ENCODE results near the gene IPP.

Gene IPP

DNA sequence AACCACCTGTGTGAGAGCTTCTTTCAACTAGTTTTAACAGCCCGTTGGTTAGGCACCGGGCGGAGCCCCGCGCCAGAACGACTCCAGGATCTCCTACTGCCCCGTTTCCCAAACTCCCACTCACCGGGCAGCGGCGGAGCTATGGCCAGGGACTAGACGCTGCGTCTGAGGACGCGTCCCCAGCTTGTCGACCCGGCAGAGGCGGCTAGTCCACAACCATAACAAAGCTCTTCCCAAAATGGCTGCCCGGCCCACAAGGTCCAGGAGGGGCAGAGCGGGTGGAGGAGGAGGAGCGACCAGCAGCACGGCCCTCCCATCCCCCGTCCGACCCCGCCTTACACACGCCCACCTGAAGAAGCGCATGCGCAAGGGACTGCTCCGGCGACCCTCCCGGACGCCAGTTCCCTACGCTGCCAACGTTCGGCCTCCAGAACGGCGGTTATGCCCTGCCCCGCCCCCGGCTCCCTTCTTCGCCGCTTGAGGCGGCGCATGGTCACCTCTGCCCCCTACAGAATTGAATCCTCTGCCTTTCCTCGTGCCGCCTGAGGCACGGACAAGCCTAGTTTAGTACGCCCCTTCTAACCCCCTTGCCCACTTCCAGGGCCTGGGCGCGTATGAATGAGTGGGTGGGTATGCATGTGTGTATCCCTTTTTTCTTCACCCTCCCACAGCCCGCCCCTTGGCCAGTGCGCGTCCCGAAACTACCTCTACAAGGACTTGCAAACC, 64.0 kb downstream of the IPP start, which contains the start of gene GPBP1L1:
TSS of gene GPBP1L1 (minus strand) at position 246 of the 726 bp plus-strand sequence. CDS start 27,446 bp downstream, outside the sequence.
- peak; percentile 65; the same call in 1 of the 2 replicates for TF ChIP-seq TAF1 (IDR thresholded peaks at IDR 0.05; ENCODE audit: borderline replicate concordance, insufficient read depth, low read length)
- peak; percentile 72; the same call in 1 of the 2 replicates for TF ChIP-seq POLR2AphosphoS5 (IDR thresholded peaks at IDR 0.05; ENCODE audit: low read depth, low read length)
- TF ChIP-seq SIN3A (IDR thresholded peaks at IDR 0.05; ENCODE audit: borderline replicate concordance, insufficient read depth, low read length) = peak; percentile 56; the same call in 1 of the 2 replicates
- TF ChIP-seq, protein P1, sequence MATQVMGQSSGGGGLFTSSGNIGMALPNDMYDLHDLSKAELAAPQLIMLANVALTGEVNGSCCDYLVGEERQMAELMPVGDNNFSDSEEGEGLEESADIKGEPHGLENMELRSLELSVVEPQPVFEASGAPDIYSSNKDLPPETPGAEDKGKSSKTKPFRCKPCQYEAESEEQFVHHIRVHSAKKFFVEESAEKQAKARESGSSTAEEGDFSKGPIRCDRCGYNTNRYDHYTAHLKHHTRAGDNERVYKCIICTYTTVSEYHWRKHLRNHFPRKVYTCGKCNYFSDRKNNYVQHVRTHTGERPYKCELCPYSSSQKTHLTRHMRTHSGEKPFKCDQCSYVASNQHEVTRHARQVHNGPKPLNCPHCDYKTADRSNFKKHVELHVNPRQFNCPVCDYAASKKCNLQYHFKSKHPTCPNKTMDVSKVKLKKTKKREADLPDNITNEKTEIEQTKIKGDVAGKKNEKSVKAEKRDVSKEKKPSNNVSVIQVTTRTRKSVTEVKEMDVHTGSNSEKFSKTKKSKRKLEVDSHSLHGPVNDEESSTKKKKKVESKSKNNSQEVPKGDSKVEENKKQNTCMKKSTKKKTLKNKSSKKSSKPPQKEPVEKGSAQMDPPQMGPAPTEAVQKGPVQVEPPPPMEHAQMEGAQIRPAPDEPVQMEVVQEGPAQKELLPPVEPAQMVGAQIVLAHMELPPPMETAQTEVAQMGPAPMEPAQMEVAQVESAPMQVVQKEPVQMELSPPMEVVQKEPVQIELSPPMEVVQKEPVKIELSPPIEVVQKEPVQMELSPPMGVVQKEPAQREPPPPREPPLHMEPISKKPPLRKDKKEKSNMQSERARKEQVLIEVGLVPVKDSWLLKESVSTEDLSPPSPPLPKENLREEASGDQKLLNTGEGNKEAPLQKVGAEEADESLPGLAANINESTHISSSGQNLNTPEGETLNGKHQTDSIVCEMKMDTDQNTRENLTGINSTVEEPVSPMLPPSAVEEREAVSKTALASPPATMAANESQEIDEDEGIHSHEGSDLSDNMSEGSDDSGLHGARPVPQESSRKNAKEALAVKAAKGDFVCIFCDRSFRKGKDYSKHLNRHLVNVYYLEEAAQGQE (IDR thresholded peaks at IDR 0.05; ENCODE audit: insufficient read depth in 1 of 2, low read depth in 2 of 2, low read length in 2 of 2) = no peak
- TF ChIP-seq FOXP2 (optimal IDR thresholded peaks at IDR 0.05; ENCODE audit: borderline replicate concordance, extremely low read depth, extremely low read length, insufficient read depth) = no peak

DNA sequence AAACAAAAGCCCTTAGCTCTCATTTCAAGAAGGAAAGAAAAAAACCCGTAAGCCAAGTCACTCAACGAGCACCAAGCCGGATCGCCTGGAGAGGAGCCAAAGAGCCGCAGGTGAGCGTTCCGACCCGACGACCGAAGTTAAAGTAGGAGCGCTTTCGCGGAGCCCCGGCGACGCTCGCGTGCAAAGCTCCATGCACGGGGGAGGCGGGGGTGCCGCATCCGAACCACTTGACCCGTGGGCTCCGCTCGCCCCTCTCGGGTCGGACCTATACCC, 64.5 kb downstream of the IPP start:
- no peak for TF ChIP-seq POLR2AphosphoS5 (IDR thresholded peaks at IDR 0.05; ENCODE audit: low read depth, low read length)

- no peak for TF ChIP-seq SIN3A (IDR thresholded peaks at IDR 0.05; ENCODE audit: borderline replicate concordance, insufficient read depth, low read length)
- no peak for TF ChIP-seq POLR2AphosphoS5 (IDR thresholded peaks at IDR 0.05; ENCODE audit: low read depth, low read length)
- no peak for TF ChIP-seq TAF1 (IDR thresholded peaks at IDR 0.05; ENCODE audit: borderline replicate concordance, insufficient read depth, low read length)
- TF ChIP-seq FOXP2 (optimal IDR thresholded peaks at IDR 0.05; ENCODE audit: borderline replicate concordance, extremely low read depth, extremely low read length, insufficient read depth) = no peak
- TF ChIP-seq, protein P1 (IDR thresholded peaks at IDR 0.05; ENCODE audit: insufficient read depth in 1 of 2, low read depth in 2 of 2, low read length in 2 of 2) = no peak
Observed at GRCh38 chr1:45685308-45686014, 65.0 kb downstream of the IPP start.

DNA sequence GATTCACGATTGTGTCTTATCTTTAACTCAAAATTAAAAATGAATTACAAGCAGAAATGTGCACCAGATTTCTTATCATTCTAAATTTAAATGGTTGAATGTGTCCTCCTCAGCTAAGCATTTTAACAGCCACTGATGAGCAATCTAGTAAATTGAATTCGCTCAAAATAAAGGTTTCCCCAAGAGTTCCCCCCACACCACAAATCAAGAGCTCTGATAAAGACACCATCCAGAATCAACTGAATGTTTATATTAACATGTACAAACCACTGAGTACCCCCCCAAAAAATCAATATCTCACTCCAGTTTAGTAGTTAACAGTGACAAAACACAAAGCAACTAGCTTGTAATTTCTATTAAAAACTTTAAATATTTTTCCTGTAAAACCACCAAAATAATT, 66.1 kb downstream of the IPP start:
- TF ChIP-seq TAF1 (IDR thresholded peaks at IDR 0.05; ENCODE audit: borderline replicate concordance, insufficient read depth, low read length) (no peak), SIN3A (IDR thresholded peaks at IDR 0.05; ENCODE audit: borderline replicate concordance, insufficient read depth, low read length) (no peak), POLR2AphosphoS5 (IDR thresholded peaks at IDR 0.05; ENCODE audit: low read depth, low read length) (no peak), FOXP2 (optimal IDR thresholded peaks at IDR 0.05; ENCODE audit: borderline replicate concordance, extremely low read depth, extremely low read length, insufficient read depth) (no peak)
- TF ChIP-seq, protein P1 (IDR thresholded peaks at IDR 0.05; ENCODE audit: insufficient read depth in 1 of 2, low read depth in 2 of 2, low read length in 2 of 2) = no peak

GRCh38 chr1:45682942-45683341, 67.5 kb downstream of the IPP start:
- TF ChIP-seq TAF1 (IDR thresholded peaks at IDR 0.05; ENCODE audit: borderline replicate concordance, insufficient read depth, low read length) (no peak), POLR2AphosphoS5 (IDR thresholded peaks at IDR 0.05; ENCODE audit: low read depth, low read length) (no peak), FOXP2 (optimal IDR thresholded peaks at IDR 0.05; ENCODE audit: borderline replicate concordance, extremely low read depth, extremely low read length, insufficient read depth) (no peak), SIN3A (IDR thresholded peaks at IDR 0.05; ENCODE audit: borderline replicate concordance, insufficient read depth, low read length) (no peak)
- TF ChIP-seq, protein P1 (IDR thresholded peaks at IDR 0.05; ENCODE audit: insufficient read depth in 1 of 2, low read depth in 2 of 2, low read length in 2 of 2) = no peak
